Measurements from ENCODE around the gene CNTN1. TPM values are rescaled to one million over a fixed set of nuclear protein-coding genes. Genes with fewer than 3 reads are reported as not detected.
"Not testable (repeated sequence)": the region's sequence is repeated elsewhere in the genome, so short reads cannot be mapped to it uniquely, and the experiment has no call there.

The CNTN1 gene
- total RNA-seq, 1 donor from 2014 or later: not detected

DNA sequence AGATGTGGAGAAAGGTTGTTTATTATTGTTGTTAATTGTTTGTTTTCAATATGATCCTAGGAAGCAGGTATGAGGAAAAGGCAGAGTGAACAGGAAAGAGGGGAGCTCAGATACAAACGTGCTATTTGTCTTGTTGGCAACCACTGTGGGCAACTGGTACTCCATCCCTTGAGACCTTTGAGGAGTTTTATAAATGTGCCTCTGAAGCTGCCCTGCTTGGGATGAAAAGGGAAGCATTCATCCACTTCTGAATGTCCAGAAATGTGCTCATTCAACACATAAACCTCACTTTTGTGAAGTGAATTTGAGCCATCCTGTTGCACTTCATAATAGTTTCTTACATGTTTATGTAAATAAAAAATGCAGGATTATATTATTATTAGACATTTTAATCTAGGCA is 331.6 kb downstream of the CNTN1 start:
- intact Hi-C loops (cut with micrococcal nuclease): no loop called here

GRCh38 chr12:41026151-41026550 is 333.9 kb downstream of the CNTN1 start:
- intact Hi-C loops (cut with micrococcal nuclease): no loop called here

- intact Hi-C loops (cut with micrococcal nuclease): no loop called here
Observed at GRCh38 chr12:41032386-41032785, 340.1 kb downstream of the CNTN1 start.

DNA sequence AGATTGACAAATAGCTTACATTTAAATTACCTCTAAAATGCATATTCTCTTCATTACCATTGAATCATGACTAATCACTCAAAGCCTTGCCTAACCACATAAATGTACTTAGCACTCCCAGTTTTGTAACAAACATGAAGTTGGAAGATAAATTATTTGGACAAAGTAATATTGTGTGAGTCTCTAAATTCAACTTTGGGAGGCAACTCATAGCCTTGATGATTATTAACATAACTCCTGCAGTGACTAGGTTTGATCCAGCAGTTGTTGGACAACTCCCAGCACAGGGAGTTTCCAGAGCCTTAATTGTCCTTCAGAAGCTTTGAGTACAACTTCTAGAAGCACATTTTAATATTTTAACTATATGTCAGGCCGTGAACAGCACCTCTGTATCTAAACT is 342.4 kb downstream of the CNTN1 start:
- intact Hi-C loops (cut with micrococcal nuclease): no loop called here

DNA sequence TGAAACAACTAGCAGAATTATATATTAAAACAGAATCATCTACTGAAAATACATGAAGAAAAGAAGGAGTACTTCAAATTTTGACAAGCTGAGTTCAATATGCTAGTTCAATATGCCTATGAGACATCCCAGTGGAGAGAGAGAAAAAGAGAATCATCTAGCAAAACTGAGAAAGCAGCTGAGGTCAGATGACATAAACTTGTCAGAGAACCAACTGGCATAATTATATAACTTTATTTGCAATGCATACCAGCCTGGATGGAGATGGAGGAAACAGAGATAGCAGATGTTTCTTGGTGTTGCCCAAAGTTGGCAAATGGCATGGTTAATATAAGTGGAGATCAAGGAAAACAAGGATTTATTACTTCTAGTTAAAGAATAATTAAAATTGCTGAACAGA is 347.2 kb downstream of the CNTN1 start:
- intact Hi-C loops (cut with micrococcal nuclease): no loop called here

GRCh38 chr12:41045509-41045908 is 353.3 kb downstream of the CNTN1 start:
- intact Hi-C loops (cut with micrococcal nuclease): no loop called here

- intact Hi-C loops (cut with micrococcal nuclease): no loop called here
Observed at GRCh38 chr12:41049033-41049432, 356.8 kb downstream of the CNTN1 start.

- intact Hi-C loops (cut with micrococcal nuclease): no loop called here
Observed at GRCh38 chr12:41051954-41052353, 359.7 kb downstream of the CNTN1 start.

DNA sequence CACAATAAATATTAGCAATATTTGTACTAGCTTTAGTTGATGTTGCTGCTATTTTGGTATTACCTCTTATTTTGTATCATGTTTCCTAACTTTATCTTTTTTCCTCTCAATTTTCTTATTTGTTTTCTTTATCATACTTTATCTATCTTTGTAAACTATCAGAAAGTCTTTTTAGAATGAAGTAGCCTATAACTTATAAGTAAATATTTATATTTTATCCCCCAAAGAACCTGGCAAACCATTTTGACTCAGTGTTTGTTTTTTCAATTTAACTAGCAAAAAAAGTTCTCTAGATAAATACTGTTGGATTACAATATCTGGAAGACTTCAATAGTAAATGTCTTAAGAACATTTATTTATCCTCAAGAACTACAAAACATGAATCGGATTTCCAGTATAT is 360.2 kb downstream of the CNTN1 start:
- intact Hi-C loops (cut with micrococcal nuclease): no loop called here

GRCh38 chr12:41053046-41053445 is 360.8 kb downstream of the CNTN1 start:
- intact Hi-C loops (cut with micrococcal nuclease): no loop called here

GRCh38 chr12:41055875-41056577 is 363.8 kb downstream of the CNTN1 start:
- intact Hi-C loops (cut with micrococcal nuclease): no loop called here

DNA sequence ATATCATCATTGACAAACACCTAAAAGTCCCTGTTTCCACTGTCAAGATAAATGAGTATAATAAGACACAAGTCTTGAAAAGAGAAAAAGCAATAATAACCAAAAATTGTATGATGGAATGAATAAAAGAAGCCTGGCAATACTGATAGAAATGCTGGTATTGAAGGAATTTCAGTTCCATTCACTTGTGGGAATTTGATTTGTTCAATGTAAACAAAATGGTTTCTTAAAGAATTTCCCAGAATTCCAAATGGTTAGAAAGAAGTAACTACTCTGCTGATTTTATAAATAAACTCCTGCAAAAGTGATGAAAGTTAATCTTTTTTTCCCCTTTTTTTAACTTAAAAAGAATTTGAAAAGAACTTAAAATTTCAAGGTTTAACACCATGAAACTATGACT is 366.0 kb downstream of the CNTN1 start:
- intact Hi-C loops (cut with micrococcal nuclease): no loop called here

DNA sequence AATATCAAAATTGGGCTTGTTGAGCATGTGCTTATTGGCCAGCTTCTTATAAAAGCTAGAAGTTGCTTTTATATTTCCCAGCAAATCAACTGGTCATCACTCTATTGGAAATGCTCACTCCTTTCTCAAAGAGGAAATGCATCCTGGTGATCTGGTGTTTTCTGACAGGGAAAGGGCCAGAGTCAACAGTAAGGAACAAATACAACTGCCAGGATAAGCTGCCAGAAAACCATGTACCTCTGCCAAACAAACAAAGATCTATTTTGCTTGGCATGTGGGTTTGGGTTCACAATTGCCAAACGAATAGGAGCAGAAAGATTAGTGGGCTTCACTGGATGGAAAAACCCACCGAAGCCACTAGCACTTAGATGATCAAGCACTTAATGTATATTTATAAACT is 369.0 kb downstream of the CNTN1 start:
- intact Hi-C loops (cut with micrococcal nuclease): no loop called here

DNA sequence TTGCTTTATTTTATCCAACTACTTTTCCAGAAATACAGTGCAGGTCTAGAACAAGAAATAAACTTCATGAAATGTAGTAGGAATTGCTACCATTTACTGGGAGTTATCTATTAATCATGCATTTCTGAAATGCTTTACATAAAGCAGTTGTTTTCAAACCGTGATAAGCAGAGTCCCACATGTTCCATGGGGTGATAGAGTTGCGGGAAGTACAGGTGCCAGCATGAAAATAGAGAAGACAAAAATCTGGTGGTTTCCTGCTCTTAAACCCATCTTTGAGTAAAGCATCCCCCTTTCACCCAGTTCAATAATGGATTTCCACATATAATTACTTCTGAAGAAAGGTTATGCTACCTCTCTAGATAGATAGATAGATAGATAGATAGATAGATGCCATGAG is 372.2 kb downstream of the CNTN1 start:
- intact Hi-C loops (cut with micrococcal nuclease): no loop called here

DNA sequence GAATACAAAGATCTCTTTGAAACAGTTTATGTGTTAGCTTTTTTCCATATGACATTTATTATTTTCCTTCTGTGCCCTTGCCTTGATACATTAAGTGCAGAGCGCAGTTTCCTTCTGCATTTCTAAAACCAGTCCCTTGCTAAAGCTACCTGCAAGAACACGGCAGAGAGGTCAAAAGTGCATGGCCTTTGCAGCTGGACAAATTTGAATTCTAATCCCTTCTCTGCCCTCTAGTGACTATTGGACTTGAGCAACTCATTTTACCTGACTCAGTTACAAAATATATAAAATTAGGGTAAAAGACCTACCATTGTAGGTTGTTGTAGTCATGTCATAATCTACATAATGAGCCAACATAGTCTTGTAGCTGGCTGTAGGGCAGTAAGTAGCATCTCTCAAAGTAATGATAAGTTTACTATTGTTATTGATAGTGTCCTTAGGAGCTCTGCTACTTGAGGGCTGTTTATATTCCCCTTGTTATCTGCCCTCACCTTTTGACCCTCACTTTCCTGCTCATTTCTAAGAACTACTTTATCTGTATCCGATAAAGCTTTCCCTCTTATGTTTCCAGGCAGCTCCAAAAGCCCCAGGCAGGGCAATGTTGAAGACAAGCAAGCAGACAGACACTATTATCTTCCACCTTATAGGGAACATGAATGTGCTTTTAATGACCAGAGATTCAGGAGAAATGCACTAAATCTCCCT is 375.9 kb downstream of the CNTN1 start:
- intact Hi-C loops (cut with micrococcal nuclease): no loop called here

GRCh38 chr12:41073633-41074472 is 381.6 kb downstream of the CNTN1 start:
- intact Hi-C loops (cut with micrococcal nuclease): no loop called here

GRCh38 chr12:41074473-41074769 is 382.2 kb downstream of the CNTN1 start:
- intact Hi-C loops (cut with micrococcal nuclease): no loop called here

GRCh38 chr12:41076114-41076513 is 383.9 kb downstream of the CNTN1 start:
- intact Hi-C loops (cut with micrococcal nuclease): no loop called here

DNA sequence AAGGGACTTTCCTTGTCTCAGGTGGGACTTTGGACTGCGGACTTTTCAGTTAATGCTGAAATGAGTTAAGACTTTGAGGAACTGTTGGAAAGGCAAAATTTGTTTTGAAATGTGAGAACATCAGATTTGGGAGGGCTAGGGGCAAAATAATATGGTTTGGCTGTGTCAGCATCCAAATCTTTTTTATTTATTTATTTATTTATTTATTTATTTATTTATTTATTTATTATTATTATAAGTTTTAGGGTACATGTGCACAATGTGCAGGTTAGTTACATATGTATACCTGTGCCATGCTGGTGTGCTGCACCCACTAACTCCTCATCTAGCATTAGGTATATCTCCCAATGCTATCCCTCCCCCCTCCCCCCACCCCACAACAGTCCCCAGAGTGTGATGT is 389.0 kb downstream of the CNTN1 start:
- intact Hi-C loops (cut with micrococcal nuclease): not testable (repeated sequence)

DNA sequence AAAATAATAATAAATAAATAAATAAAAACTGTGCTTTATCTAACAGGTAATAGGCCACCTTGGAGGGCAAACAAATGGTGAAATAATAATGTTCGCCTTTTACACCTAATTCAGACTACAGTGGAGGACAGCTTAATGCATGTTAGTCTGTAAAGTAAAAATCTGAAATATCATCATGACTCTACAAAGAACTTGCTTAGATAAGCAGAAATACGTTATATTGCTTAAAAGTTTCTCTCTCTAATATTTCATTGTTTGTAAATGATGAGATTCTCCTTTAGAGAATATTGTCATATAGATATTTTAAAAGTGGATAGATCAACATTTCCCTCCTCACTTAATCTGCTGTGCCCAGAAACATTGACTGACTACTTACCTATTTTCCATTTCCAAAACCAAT is 397.2 kb downstream of the CNTN1 start:
- intact Hi-C loops (cut with micrococcal nuclease): no loop called here

DNA sequence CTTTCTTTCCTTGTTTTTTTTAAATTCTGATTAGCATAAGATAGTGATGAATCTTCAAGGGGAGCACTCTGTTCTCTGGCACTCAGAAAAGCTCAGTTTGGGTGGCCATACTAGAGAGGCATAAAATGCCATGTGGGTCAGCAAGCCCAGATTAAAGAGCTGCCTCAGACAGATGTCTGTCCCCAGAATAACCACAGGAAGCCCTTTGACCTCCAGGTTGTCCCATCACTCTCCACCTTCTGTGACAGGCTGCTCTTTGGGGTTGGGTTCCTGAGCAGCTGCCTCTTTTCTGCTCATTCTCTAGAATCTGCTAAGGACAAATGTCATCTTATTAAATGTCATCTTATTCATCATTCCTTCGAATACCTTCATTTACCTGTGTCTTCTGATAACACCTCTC is 399.9 kb downstream of the CNTN1 start:
- intact Hi-C loops (cut with micrococcal nuclease): no loop called here

DNA sequence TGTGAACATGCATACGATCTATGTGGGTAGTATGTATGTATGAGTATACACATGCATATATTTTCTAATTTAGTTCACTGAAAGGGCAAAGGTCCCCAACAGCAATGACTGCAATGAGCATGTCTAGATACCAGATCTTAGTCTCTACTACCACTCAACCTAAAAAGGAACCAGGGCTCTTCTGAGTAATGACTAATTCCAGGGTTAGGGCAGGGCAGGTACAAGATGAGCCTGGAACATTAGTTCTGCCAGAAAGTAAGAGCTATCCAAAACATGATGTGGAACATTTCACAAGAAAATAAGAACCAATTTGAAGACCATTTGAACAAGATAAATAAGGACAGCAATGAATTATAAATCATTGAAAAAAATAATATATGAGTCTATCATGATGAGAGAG is 404.6 kb downstream of the CNTN1 start:
- intact Hi-C loops (cut with micrococcal nuclease): no loop called here

All from T-helper 2 cell treated with Interferon-gamma antibody and Interleukin-4, amounts not matched to agents 100 ng/mL and 5 ng/mL, for 36 hours (primary cell).